Mucosa of stomach (tissue), 1 donor: ENCODE measurements around the gene KIFC3.
"Not testable (repeated sequence)": the region's sequence is repeated elsewhere in the genome, so short reads cannot be mapped to it uniquely, and the experiment has no call there.

Source experiments
- H3K27me3 ChIP-seq: one replicate; pipeline ENCODE4 v1.7.0; 2013; ENCODE audit warnings: mild to moderate bottlenecking, low read length; ENCODE audit not compliant: control insufficient read depth, insufficient read depth
- H3K36me3 ChIP-seq: one replicate; pipeline ENCODE4 v1.7.0; 2013; ENCODE audit warnings: low read length; ENCODE audit not compliant: control insufficient read depth, insufficient read depth
- H3K4me1 ChIP-seq: one replicate; pipeline ENCODE4 v1.7.0; 2013; ENCODE audit warnings: mild to moderate bottlenecking, low read length; ENCODE audit not compliant: control insufficient read depth, insufficient read depth
- H3K4me3 ChIP-seq: one replicate; pipeline ENCODE4 v1.7.0; 2013; ENCODE audit warnings: low read length
- H3K9ac ChIP-seq: one replicate; pipeline ENCODE4 v1.7.0; 2013; ENCODE audit warnings: mild to moderate bottlenecking, low read length, moderate library complexity
- H3K9me3 ChIP-seq: one replicate; pipeline ENCODE4 v1.7.0; 2013; ENCODE audit warnings: mild to moderate bottlenecking, low read length, moderate library complexity; ENCODE audit not compliant: control insufficient read depth
- donor health status: Pancreatic carcinoma.

Gene KIFC3

GRCh38 chr16:57786632-57787518, 15.4 kb downstream of the KIFC3 start:
- H3K4me1 ChIP-seq, result peaks cover 15% of the 10 kb centered on the region
- no peaks in the 10 kb centered on the region for H3K9me3 ChIP-seq
- H3K9ac ChIP-seq, result no peak overlapping the region

GRCh38 chr16:57785924-57786323, 16.4 kb downstream of the KIFC3 start:
- H3K9ac ChIP-seq, result no peak overlapping the region

More at GRCh38 chr16:57786632-57787518, 15.4 kb downstream of the KIFC3 start:
- Histone ChIP-seq H3K36me3 (no peaks in the 10 kb centered on the region), H3K4me3 (no peak overlapping the region), H3K27me3 (no peaks in the 10 kb centered on the region)

GRCh38 chr16:57785385-57785784, 16.9 kb downstream of the KIFC3 start:
- Histone ChIP-seq H3K4me1 (peaks cover 15% of the 10 kb centered on the region), H3K36me3 (no peaks in the 10 kb centered on the region)

More at GRCh38 chr16:57785924-57786323, 16.4 kb downstream of the KIFC3 start:
- H3K9me3 ChIP-seq, result no peaks in the 10 kb centered on the region
- no peak overlapping the region for H3K4me3 ChIP-seq
- no peaks in the 10 kb centered on the region for H3K36me3 ChIP-seq
- peaks cover 15% of the 10 kb centered on the region for H3K4me1 ChIP-seq
- no peaks in the 10 kb centered on the region for H3K27me3 ChIP-seq

GRCh38 chr16:57784334-57784733, 18.0 kb downstream of the KIFC3 start:
- Histone ChIP-seq H3K9me3 (no peaks in the 10 kb centered on the region), H3K27me3 (no peaks in the 10 kb centered on the region), H3K4me1 (peaks cover 15% of the 10 kb centered on the region), H3K36me3 (no peaks in the 10 kb centered on the region), H3K9ac (no peak overlapping the region), H3K4me3 (no peak overlapping the region)

More at GRCh38 chr16:57785385-57785784, 16.9 kb downstream of the KIFC3 start:
- no peak overlapping the region for H3K4me3 ChIP-seq
- H3K9ac ChIP-seq, result no peak overlapping the region
- no peaks in the 10 kb centered on the region for H3K27me3 ChIP-seq
- H3K9me3 ChIP-seq, result no peaks in the 10 kb centered on the region

- Histone ChIP-seq H3K4me3 (no peak overlapping the region), H3K9ac (no peak overlapping the region), H3K27me3 (no peaks in the 10 kb centered on the region)
These were observed 18.4 kb downstream of the KIFC3 start for GRCh38 chr16:57783883-57784282.

GRCh38 chr16:57783116-57783515, 19.2 kb downstream of the KIFC3 start:
- H3K9ac ChIP-seq, result no peak overlapping the region
- H3K9me3 ChIP-seq, result no peaks in the 10 kb centered on the region
- H3K4me3 ChIP-seq, result no peak overlapping the region
- peaks cover 14% of the 10 kb centered on the region for H3K4me1 ChIP-seq
- no peaks in the 10 kb centered on the region for H3K27me3 ChIP-seq
- no peaks in the 10 kb centered on the region for H3K36me3 ChIP-seq

More at GRCh38 chr16:57783883-57784282, 18.4 kb downstream of the KIFC3 start:
- H3K36me3 ChIP-seq, result no peaks in the 10 kb centered on the region
- peaks cover 15% of the 10 kb centered on the region for H3K4me1 ChIP-seq
- H3K9me3 ChIP-seq, result no peaks in the 10 kb centered on the region

GRCh38 chr16:57782607-57783055, 19.7 kb downstream of the KIFC3 start:
- H3K27me3 ChIP-seq, H3K9ac ChIP-seq, H3K36me3 ChIP-seq, H3K4me1 ChIP-seq, H3K9me3 ChIP-seq, H3K4me3 ChIP-seq: not testable (repeated sequence)

GRCh38 chr16:57781741-57782606, 20.3 kb downstream of the KIFC3 start:
- Histone ChIP-seq H3K4me3 (no peak overlapping the region), H3K27me3 (no peaks in the 10 kb centered on the region), H3K9ac (no peak overlapping the region), H3K36me3 (no peaks in the 10 kb centered on the region), H3K4me1 (peaks cover 7% of the 10 kb centered on the region), H3K9me3 (no peaks in the 10 kb centered on the region)

GRCh38 chr16:57781349-57781740, 20.9 kb downstream of the KIFC3 start:
- peaks cover under 1% of the 10 kb centered on the region for H3K4me1 ChIP-seq
- no peaks in the 10 kb centered on the region for H3K9me3 ChIP-seq
- no peaks in the 10 kb centered on the region for H3K27me3 ChIP-seq
- H3K36me3 ChIP-seq, result no peaks in the 10 kb centered on the region
- no peak overlapping the region for H3K9ac ChIP-seq
- H3K4me3 ChIP-seq, result no peak overlapping the region

- not testable (repeated sequence) for H3K36me3 ChIP-seq, H3K4me3 ChIP-seq, H3K9ac ChIP-seq, H3K4me1 ChIP-seq, H3K9me3 ChIP-seq, H3K27me3 ChIP-seq
These were observed 22.5 kb downstream of the KIFC3 start for GRCh38 chr16:57779836-57780235.

- Histone ChIP-seq H3K9me3 (no peaks in the 10 kb centered on the region), H3K9ac (no peak overlapping the region), H3K27me3 (no peaks in the 10 kb centered on the region), H3K4me3 (no peak overlapping the region), H3K4me1 (no peaks in the 10 kb centered on the region), H3K36me3 (no peaks in the 10 kb centered on the region)
These were observed 23.6 kb downstream of the KIFC3 start for GRCh38 chr16:57778658-57779057.
